ENCODE data around the gene KLF12.

Gene KLF12

DNA sequence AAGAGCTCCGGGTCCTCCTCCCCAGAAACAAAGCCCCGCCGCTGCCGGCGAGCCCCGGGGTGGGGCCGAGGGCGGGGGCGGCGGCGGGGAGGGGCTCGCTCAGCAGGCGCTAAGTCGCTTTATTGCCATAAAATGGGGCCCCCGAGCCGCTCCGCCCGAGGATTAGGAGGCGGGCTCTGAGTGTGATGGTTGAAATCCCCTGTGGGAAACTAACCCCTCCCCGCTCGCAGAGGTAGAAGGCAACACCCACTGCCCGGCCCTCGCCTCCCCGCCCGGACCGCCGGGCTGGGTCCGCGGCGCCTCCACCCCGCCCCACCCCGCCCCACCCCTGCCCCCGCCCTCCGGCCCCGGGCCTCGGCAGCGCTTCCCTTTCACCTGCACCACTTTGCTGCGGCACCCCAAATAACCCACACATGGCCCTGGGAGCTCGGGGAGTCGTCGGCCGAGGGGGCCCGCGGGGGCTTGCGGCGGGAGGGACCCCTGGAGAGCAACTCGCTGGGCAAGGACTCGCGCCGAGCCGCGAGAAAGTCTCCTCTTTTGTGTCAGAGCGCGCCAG, at the start of gene KLF12:
Gene KLF12 (minus strand): TSS at position 184 of the 556 bp plus-strand sequence.
- no peaks in the 10 kb centered on the region for H3K9me3 ChIP-seq (ENCODE audit: insufficient read depth, low read depth, low read length)
- peaks cover 24% of the 10 kb centered on the region; the same call in 1 of the 2 replicates for H3K27me3 ChIP-seq (ENCODE audit: insufficient read depth, low read length)
- no peaks in the 10 kb centered on the region for H3K36me3 ChIP-seq (ENCODE audit: insufficient read depth, low read depth, low read length)
- peak within 1 kb of the TSS; percentile 66 for H3K27ac ChIP-seq (ENCODE audit: low read length)
- H3K9ac ChIP-seq (ENCODE audit: low read depth, low read length) = peak within 1 kb of the TSS; percentile 86; the same call in 1 of the 2 replicates
- peaks cover 7% of the 10 kb centered on the region for H3K4me1 ChIP-seq (ENCODE audit: insufficient read depth, low read length)
- peak within 1 kb of the TSS; percentile 91 for H3K4me3 ChIP-seq (ENCODE audit: low read length)

DNA sequence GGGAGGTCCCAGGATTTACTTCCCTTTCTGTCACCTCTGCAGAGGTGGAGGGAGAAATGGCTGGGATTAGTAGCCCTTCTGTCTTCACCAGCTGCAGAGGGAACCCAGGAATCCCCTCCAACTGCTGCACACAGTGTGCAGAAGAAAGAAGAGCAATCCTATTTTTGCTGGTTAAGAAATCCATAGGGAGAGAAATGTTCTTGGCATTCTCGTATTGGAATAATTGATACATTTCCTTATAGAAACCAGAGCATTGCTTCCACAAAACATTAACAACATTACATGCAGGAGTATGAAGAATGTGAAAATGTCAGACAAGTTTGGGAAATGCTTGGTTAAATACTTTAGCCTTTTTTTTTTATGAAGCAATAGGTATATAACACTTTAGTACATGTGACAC, 48.3 kb upstream of the KLF12 start:
- no peak overlapping the region for H3K9ac ChIP-seq (ENCODE audit: low read depth, low read length)
- H3K9me3 ChIP-seq (ENCODE audit: insufficient read depth, low read depth, low read length) = no peaks in the 10 kb centered on the region
- H3K27me3 ChIP-seq (ENCODE audit: insufficient read depth, low read length) = no peaks in the 10 kb centered on the region
- H3K36me3 ChIP-seq (ENCODE audit: insufficient read depth, low read depth, low read length) = no peaks in the 10 kb centered on the region
- no peak overlapping the region for H3K27ac ChIP-seq (ENCODE audit: low read length)
- no peak overlapping the region for H3K4me3 ChIP-seq (ENCODE audit: low read length)
- H3K4me1 ChIP-seq (ENCODE audit: insufficient read depth, low read length) = no peaks in the 10 kb centered on the region

DNA sequence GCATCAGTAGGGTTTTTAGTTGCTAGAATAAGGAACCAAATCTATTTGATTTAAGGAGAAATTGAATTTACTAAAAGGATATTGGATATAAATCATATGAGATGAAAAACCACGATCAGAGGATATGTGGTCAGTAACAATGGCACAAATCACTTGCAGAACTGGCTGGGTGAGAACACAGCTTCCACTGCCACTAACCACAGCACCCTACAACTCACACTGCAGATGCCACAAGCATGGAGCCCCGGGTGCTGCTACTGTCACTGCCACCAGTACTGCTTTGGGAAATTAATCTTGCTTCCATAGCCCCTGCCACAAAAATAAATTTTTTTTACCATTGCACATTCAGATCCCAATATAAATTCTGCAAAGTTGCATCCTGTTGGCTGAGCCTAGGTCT, 40.6 kb upstream of the KLF12 start:
- no peaks in the 10 kb centered on the region for H3K36me3 ChIP-seq (ENCODE audit: insufficient read depth, low read depth, low read length)
- peaks cover 6% of the 10 kb centered on the region for H3K4me1 ChIP-seq (ENCODE audit: insufficient read depth, low read length)
- no peak overlapping the region for H3K27ac ChIP-seq (ENCODE audit: low read length)
- no peaks in the 10 kb centered on the region for H3K9me3 ChIP-seq (ENCODE audit: insufficient read depth, low read depth, low read length)
- H3K4me3 ChIP-seq (ENCODE audit: low read length) = no peak overlapping the region
- H3K9ac ChIP-seq (ENCODE audit: low read depth, low read length) = no peak overlapping the region
- no peaks in the 10 kb centered on the region for H3K27me3 ChIP-seq (ENCODE audit: insufficient read depth, low read length)

DNA sequence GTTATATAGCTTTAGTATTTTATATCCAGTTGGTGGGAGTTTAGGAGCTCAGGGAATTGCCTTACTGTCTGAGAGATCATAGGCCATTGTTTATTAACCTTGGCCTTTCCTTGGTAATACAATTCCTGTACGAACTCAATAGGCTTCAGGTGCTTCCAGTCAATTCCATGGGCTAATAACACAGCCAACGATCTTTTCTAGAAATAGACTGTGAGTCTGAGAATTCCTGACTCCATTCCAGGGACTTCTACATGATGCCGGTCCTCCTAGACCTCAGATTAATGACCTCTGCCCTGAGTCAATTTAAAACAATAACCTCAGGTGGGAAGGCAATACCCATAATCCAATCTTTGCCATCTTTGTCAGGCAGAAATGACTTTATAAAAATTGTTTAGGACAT, 39.6 kb upstream of the KLF12 start:
- no peaks in the 10 kb centered on the region for H3K36me3 ChIP-seq (ENCODE audit: insufficient read depth, low read depth, low read length)
- peaks cover 6% of the 10 kb centered on the region for H3K4me1 ChIP-seq (ENCODE audit: insufficient read depth, low read length)
- no peak overlapping the region for H3K27ac ChIP-seq (ENCODE audit: low read length)
- H3K9ac ChIP-seq (ENCODE audit: low read depth, low read length) = no peak overlapping the region
- H3K9me3 ChIP-seq (ENCODE audit: insufficient read depth, low read depth, low read length) = no peaks in the 10 kb centered on the region
- H3K27me3 ChIP-seq (ENCODE audit: insufficient read depth, low read length) = no peaks in the 10 kb centered on the region
- H3K4me3 ChIP-seq (ENCODE audit: low read length) = no peak overlapping the region

DNA sequence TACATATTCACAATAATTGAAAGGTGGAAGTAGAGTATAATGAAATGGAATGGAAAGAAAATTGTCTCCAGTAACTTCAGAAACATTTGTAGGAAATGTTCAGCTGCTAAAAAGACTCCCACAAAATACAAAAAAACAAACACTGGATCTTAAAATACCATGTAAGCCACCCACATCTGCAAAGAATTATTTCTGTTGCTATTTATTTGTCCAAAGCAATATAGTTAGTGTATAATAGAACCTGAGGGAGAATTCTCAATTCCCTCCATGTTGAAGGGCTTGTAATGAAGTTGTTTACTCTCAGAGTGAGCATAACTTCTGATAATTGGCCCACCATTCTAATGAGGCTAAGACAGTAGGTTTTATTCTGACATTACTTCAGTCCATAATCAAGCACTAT, 37.4 kb upstream of the KLF12 start:
- Histone ChIP-seq H3K4me1 (ENCODE audit: insufficient read depth, low read length) (peaks cover 6% of the 10 kb centered on the region), H3K27me3 (ENCODE audit: insufficient read depth, low read length) (no peaks in the 10 kb centered on the region), H3K4me3 (ENCODE audit: low read length) (no peak overlapping the region), H3K9me3 (ENCODE audit: insufficient read depth, low read depth, low read length) (no peaks in the 10 kb centered on the region), H3K27ac (ENCODE audit: low read length) (no peak overlapping the region), H3K9ac (ENCODE audit: low read depth, low read length) (no peak overlapping the region), H3K36me3 (ENCODE audit: insufficient read depth, low read depth, low read length) (no peaks in the 10 kb centered on the region)

DNA sequence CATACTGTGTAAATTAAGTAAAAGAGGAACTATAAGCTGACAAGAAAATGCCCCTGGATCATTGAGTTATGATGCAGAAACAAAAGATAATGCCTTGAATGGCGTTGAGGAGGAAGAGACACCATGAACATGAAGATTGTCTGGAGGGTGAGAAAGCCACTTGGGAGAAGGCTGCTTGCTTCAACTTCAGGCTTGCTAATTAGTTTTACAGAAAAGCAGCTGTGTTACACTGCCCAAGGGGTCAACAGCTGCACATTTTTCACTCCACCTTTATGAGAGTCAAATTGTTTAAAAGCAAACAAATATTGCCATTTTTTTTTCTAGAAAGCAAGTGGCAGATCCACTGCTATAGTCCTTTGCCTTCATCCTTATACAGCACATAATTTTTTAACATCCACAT, 35.5 kb upstream of the KLF12 start:
- H3K9me3 ChIP-seq (ENCODE audit: insufficient read depth, low read depth, low read length) = no peaks in the 10 kb centered on the region
- H3K27ac ChIP-seq (ENCODE audit: low read length) = no peak overlapping the region
- no peaks in the 10 kb centered on the region for H3K36me3 ChIP-seq (ENCODE audit: insufficient read depth, low read depth, low read length)
- H3K27me3 ChIP-seq (ENCODE audit: insufficient read depth, low read length) = no peaks in the 10 kb centered on the region
- no peak overlapping the region for H3K4me3 ChIP-seq (ENCODE audit: low read length)
- H3K4me1 ChIP-seq (ENCODE audit: insufficient read depth, low read length) = no peaks in the 10 kb centered on the region
- no peak overlapping the region for H3K9ac ChIP-seq (ENCODE audit: low read depth, low read length)

DNA sequence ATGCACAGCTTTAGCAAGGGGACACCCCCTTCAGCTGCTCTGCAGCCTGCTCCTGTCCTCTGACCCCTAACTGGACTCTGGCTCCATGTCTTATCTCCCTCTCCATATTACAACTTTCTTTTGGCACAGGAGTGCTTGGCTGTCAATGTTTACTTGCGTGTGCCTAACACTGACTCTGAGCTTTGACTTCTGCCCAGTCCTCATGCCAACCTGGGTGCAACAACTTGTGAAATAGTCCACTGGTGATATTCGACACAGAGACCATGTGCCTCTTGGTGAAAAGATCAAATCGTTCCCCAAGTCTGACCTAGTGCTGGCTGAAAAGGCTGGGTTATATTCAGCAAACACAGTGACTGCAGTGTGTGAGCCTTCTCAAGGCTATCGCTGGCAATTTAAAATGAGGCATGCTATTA, 34.1 kb upstream of the KLF12 start:
- Histone ChIP-seq H3K4me3 (ENCODE audit: low read length) (no peak overlapping the region), H3K4me1 (ENCODE audit: insufficient read depth, low read length) (no peaks in the 10 kb centered on the region), H3K36me3 (ENCODE audit: insufficient read depth, low read depth, low read length) (no peaks in the 10 kb centered on the region), H3K9ac (ENCODE audit: low read depth, low read length) (no peak overlapping the region), H3K9me3 (ENCODE audit: insufficient read depth, low read depth, low read length) (no peaks in the 10 kb centered on the region), H3K27me3 (ENCODE audit: insufficient read depth, low read length) (no peaks in the 10 kb centered on the region), H3K27ac (ENCODE audit: low read length) (no peak overlapping the region)

- H3K4me1 ChIP-seq (ENCODE audit: insufficient read depth, low read length) = no peaks in the 10 kb centered on the region
- no peak overlapping the region for H3K9ac ChIP-seq (ENCODE audit: low read depth, low read length)
- no peaks in the 10 kb centered on the region for H3K36me3 ChIP-seq (ENCODE audit: insufficient read depth, low read depth, low read length)
- H3K27me3 ChIP-seq (ENCODE audit: insufficient read depth, low read length) = no peaks in the 10 kb centered on the region
- H3K27ac ChIP-seq (ENCODE audit: low read length) = no peak overlapping the region
- H3K9me3 ChIP-seq (ENCODE audit: insufficient read depth, low read depth, low read length) = no peaks in the 10 kb centered on the region
- H3K4me3 ChIP-seq (ENCODE audit: low read length) = no peak overlapping the region
Observed at GRCh38 chr13:74166261-74167004, 32.2 kb upstream of the KLF12 start.

GRCh38 chr13:74162782-74163181, 28.6 kb upstream of the KLF12 start:
- Histone ChIP-seq H3K36me3 (ENCODE audit: insufficient read depth, low read depth, low read length) (no peaks in the 10 kb centered on the region), H3K9ac (ENCODE audit: low read depth, low read length) (no peak overlapping the region), H3K27ac (ENCODE audit: low read length) (no peak overlapping the region), H3K4me1 (ENCODE audit: insufficient read depth, low read length) (no peaks in the 10 kb centered on the region; the same call in 1 of the 2 replicates), H3K9me3 (ENCODE audit: insufficient read depth, low read depth, low read length) (no peaks in the 10 kb centered on the region), H3K4me3 (ENCODE audit: low read length) (no peak overlapping the region), H3K27me3 (ENCODE audit: insufficient read depth, low read length) (no peaks in the 10 kb centered on the region)

DNA sequence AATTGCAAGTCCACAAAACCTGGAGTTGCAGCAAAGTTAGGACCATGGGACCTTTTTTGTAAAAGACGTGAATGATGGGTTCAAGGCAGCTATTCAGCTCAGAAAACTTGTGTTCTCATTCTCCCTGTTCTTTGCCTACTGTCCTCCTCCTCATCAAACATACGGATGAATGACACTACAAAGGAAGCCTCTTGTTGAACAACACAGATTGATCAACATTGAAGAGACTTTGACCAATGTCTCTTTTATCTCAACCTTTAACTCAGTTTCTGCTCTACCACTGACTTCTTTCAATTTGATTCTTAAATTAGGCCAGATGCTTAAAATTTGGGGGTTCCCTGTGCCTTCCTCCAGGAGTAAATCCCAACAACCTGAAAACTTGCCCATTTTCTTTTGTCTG, 27.9 kb upstream of the KLF12 start:
- H3K9ac ChIP-seq (ENCODE audit: low read depth, low read length) = no peak overlapping the region
- no peaks in the 10 kb centered on the region for H3K36me3 ChIP-seq (ENCODE audit: insufficient read depth, low read depth, low read length)
- no peaks in the 10 kb centered on the region for H3K27me3 ChIP-seq (ENCODE audit: insufficient read depth, low read length)
- no peak overlapping the region for H3K27ac ChIP-seq (ENCODE audit: low read length)
- no peaks in the 10 kb centered on the region for H3K9me3 ChIP-seq (ENCODE audit: insufficient read depth, low read depth, low read length)
- no peaks in the 10 kb centered on the region; the same call in 1 of the 2 replicates for H3K4me1 ChIP-seq (ENCODE audit: insufficient read depth, low read length)
- H3K4me3 ChIP-seq (ENCODE audit: low read length) = no peak overlapping the region

DNA sequence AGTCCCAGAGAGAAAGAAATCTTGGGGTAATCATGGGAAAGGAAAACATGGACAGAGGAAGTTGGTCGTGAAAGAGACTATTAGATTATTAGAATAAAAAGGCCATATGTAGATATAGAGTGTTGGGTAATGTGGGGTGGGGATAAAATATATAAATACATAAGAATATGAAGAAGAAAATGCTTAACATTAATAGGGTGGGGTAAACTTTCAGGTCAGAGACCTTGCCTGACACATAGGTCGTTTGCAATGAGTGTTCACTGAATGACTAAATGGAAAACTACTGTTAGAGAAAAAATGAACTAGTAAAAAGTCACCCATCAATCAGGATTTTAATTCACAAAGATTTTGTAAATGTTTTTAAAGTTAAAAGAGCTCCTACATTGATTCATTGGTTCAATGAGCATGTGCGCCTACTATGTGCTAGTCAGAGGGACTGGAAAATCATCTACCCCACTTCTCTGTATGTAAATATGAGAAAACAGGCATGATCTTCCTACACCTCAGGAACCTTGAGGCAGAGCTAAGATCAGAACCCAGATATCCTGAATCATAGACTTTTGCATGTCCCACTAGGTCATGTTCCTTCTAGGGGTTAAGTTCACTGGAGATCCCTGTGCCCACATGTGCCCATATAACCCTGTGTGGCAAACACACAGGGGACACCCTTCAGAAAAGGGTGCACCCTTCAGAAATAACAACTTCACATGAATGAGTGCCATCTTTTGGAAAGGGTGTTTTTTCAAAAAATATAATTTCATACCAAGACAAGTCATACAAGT, 24.6 kb upstream of the KLF12 start:
- H3K4me3 ChIP-seq (ENCODE audit: low read length) = no peak overlapping the region
- no peaks in the 10 kb centered on the region; the same call in 1 of the 2 replicates for H3K4me1 ChIP-seq (ENCODE audit: insufficient read depth, low read length)
- no peak overlapping the region for H3K27ac ChIP-seq (ENCODE audit: low read length)

GRCh38 chr13:74158028-74158427, 23.8 kb upstream of the KLF12 start:
- H3K4me3 ChIP-seq (ENCODE audit: low read length) = no peak overlapping the region
- no peak overlapping the region for H3K9ac ChIP-seq (ENCODE audit: low read depth, low read length)
- H3K4me1 ChIP-seq (ENCODE audit: insufficient read depth, low read length) = no peaks in the 10 kb centered on the region; the same call in none of the 2 replicates
- H3K9me3 ChIP-seq (ENCODE audit: insufficient read depth, low read depth, low read length) = no peaks in the 10 kb centered on the region
- H3K36me3 ChIP-seq (ENCODE audit: insufficient read depth, low read depth, low read length) = no peaks in the 10 kb centered on the region
- H3K27ac ChIP-seq (ENCODE audit: low read length) = no peak overlapping the region
- H3K27me3 ChIP-seq (ENCODE audit: insufficient read depth, low read length) = no peaks in the 10 kb centered on the region

More for the DNA sequence above, 24.6 kb upstream of the KLF12 start:
- H3K9me3 ChIP-seq (ENCODE audit: insufficient read depth, low read depth, low read length) = no peaks in the 10 kb centered on the region
- no peak overlapping the region for H3K9ac ChIP-seq (ENCODE audit: low read depth, low read length)
- H3K27me3 ChIP-seq (ENCODE audit: insufficient read depth, low read length) = no peaks in the 10 kb centered on the region
- H3K36me3 ChIP-seq (ENCODE audit: insufficient read depth, low read depth, low read length) = no peaks in the 10 kb centered on the region

All from iPS-20b (cell line).